Superior temporal gyrus (tissue), 1 donor: Measurements from ENCODE around the gene GSX2.
"Not testable (repeated sequence)": the region's sequence is repeated elsewhere in the genome, so short reads cannot be mapped to it uniquely, and the experiment has no call there.

ENCODE experiments used
- DNase-seq: peaks from one replicate; pipeline ENCODE4 v3.0.0-alpha.2; 2016; ENCODE audit errors: extremely low spot score

The GSX2 gene

GRCh38 chr4:54103190-54103574, 3.2 kb downstream of the GSX2 start:
- no peak for DNase-seq

- DNase-seq = no peak
These were observed 4.9 kb downstream of the GSX2 start for GRCh38 chr4:54104907-54105306.

- no peak for DNase-seq
These were observed 8.2 kb downstream of the GSX2 start for GRCh38 chr4:54107951-54108748.

GRCh38 chr4:54109241-54110018, 9.5 kb downstream of the GSX2 start:
- no peak for DNase-seq

- no peak for DNase-seq
These were observed 10.1 kb downstream of the GSX2 start for GRCh38 chr4:54110019-54110416.

- DNase-seq = not testable (repeated sequence)
These were observed 13.2 kb downstream of the GSX2 start for GRCh38 chr4:54113206-54113605.

GRCh38 chr4:54116246-54116645, 16.3 kb downstream of the GSX2 start:
- DNase-seq = not testable (repeated sequence)

GRCh38 chr4:54118850-54119589, 19.1 kb downstream of the GSX2 start:
- DNase-seq = no peak

GRCh38 chr4:54120518-54120917, 20.6 kb downstream of the GSX2 start:
- no peak for DNase-seq

- DNase-seq = no peak
These were observed 27.7 kb downstream of the GSX2 start for GRCh38 chr4:54127660-54128059.

GRCh38 chr4:54128694-54129093, 28.7 kb downstream of the GSX2 start:
- not testable (repeated sequence) for DNase-seq

- DNase-seq = no peak
These were observed 39.4 kb downstream of the GSX2 start for GRCh38 chr4:54139332-54139731.

- no peak for DNase-seq
These were observed 40.3 kb downstream of the GSX2 start for GRCh38 chr4:54140287-54140686.

- no peak for DNase-seq
These were observed 44.2 kb downstream of the GSX2 start for GRCh38 chr4:54144199-54144598.

GRCh38 chr4:54144661-54145171, 44.8 kb downstream of the GSX2 start:
- no peak for DNase-seq

GRCh38 chr4:54146139-54146538, 46.2 kb downstream of the GSX2 start:
- DNase-seq = no peak

- no peak for DNase-seq
These were observed 49.4 kb downstream of the GSX2 start for GRCh38 chr4:54149323-54149722.
